Chondrocyte (in vitro differentiated cells): ENCODE data around the gene SETSIP. TPM values are rescaled to one million over a fixed set of nuclear protein-coding genes. Genes with fewer than 3 reads are reported as not detected.
A peak's percentile ranks its signal among the peaks of the same experiment; 100 is the strongest.
"Not testable (repeated sequence)": the region's sequence is repeated elsewhere in the genome, so short reads cannot be mapped to it uniquely, and the experiment has no call there.

Source experiments
- DNase-seq: peaks from one replicate; pipeline ENCODE4 v3.0.0; 2021; ENCODE audit warnings: mixed read lengths, low spot score
- H3K27ac Mint-ChIP-seq: one replicate; pipeline ENCODE4 v1.8.0; 2021; ENCODE audit warnings: mild to moderate bottlenecking, moderate library complexity, mixed read lengths; ENCODE audit not compliant: unreplicated experiment
- H3K27me3 Mint-ChIP-seq: 2 replicates; pipeline ENCODE4 v1.8.0; 2021; ENCODE audit warnings: low read depth, mixed read lengths
- H3K36me3 Mint-ChIP-seq: 2 replicates; pipeline ENCODE4 v1.8.0; 2021; ENCODE audit warnings: low read depth, mixed read lengths
- H3K4me1 Mint-ChIP-seq: 2 replicates; pipeline ENCODE4 v1.8.0; 2021; ENCODE audit warnings: low read depth, mild to moderate bottlenecking, mixed read lengths
- H3K4me3 Mint-ChIP-seq: one replicate; pipeline ENCODE4 v1.8.0; 2021; ENCODE audit warnings: mild to moderate bottlenecking, moderate library complexity, mixed read lengths; ENCODE audit not compliant: unreplicated experiment
- H3K9me3 Mint-ChIP-seq: 2 replicates; pipeline ENCODE4 v1.8.0; 2021; ENCODE audit warnings: low read depth, mixed read lengths
- total RNA-seq: library from RNA; stranded (reverse); gene quantifications from 3 replicates; pipeline ENCODE4 v1.2.1, GENCODE V29; 2021
- TF ChIP-seq, protein P1 (sequence below): fragments of 200-600 bp; sonication (generic); IDR thresholded peaks from 2 replicates; pipeline ENCODE4 v1.5.0; 2021; ENCODE audit warnings: antibody characterized with exemption, mild to moderate bottlenecking, moderate library complexity

The SETSIP gene
- total RNA-seq, 1 donor from 2014 or later: not detected

DNA sequence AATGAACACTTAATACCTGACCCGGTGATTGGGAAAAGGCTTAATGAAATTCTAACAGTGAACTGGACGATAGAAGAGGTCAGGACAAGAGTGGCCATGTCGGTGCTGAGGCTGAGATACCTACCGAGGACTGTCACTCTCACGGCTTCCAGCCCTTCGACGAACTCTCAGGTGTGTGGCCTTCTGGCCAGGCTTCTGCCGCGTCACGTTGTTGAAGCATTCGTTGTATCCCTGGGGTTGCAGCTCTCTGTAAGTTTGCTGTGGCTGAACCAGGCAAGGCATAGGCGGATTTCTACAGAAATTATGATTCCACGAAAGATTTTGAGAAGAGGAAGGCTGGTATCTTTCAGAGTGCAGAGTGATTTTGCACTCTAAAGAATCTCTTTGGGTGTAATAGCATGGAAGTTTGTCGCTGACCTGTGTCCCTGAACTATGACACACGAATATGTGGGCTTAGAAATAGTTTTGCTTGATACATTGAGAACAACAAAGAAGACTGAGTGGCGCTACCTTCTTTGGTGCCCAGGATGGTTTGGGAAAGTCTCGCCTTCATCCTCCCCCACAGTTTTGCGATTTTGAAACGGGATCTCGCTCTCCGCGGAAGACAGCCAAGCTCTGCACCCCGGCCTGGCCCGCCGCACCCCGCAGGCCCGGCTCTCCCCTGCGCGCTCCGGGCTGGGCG, 45.8 kb downstream of the SETSIP start:
- no peaks in the 10 kb centered on the region for H3K27me3 Mint-ChIP-seq
- TF ChIP-seq, protein P1, sequence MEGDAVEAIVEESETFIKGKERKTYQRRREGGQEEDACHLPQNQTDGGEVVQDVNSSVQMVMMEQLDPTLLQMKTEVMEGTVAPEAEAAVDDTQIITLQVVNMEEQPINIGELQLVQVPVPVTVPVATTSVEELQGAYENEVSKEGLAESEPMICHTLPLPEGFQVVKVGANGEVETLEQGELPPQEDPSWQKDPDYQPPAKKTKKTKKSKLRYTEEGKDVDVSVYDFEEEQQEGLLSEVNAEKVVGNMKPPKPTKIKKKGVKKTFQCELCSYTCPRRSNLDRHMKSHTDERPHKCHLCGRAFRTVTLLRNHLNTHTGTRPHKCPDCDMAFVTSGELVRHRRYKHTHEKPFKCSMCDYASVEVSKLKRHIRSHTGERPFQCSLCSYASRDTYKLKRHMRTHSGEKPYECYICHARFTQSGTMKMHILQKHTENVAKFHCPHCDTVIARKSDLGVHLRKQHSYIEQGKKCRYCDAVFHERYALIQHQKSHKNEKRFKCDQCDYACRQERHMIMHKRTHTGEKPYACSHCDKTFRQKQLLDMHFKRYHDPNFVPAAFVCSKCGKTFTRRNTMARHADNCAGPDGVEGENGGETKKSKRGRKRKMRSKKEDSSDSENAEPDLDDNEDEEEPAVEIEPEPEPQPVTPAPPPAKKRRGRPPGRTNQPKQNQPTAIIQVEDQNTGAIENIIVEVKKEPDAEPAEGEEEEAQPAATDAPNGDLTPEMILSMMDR: no peak
- H3K9me3 Mint-ChIP-seq: no peaks in the 10 kb centered on the region
- peak overlapping the region; percentile 66 for H3K4me3 Mint-ChIP-seq
- DNase-seq: no peak
- peaks cover 12% of the 10 kb centered on the region for H3K4me1 Mint-ChIP-seq
- no peak overlapping the region for H3K27ac Mint-ChIP-seq
- no peaks in the 10 kb centered on the region for H3K36me3 Mint-ChIP-seq

DNA sequence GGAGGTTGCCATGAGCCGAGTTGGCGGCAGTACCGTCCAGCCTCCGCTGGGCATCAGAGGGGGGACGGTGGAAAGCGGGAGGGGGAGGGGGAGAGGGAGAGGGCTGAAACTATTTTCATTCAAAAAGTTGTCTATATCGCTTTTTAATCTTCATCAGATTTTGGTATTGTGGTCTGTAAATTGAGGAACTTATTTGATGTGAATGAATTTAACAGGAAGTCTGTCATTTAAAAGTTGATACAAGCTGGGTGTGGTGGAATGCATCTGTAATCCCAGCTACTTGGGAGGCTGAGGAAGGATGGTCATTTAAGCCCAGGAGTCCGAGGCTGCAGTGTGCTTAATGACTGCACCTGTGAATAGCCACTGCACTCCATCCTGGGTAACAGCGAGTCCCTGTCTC, 48.4 kb downstream of the SETSIP start:
- Mint-ChIP-seq H3K27ac (no peak overlapping the region), H3K27me3 (no peaks in the 10 kb centered on the region), H3K4me1 (peaks cover 12% of the 10 kb centered on the region), H3K4me3 (no peak overlapping the region), H3K36me3 (no peaks in the 10 kb centered on the region), H3K9me3 (peaks cover 11% of the 10 kb centered on the region)
- TF ChIP-seq, protein P1: no peak
- no peak for DNase-seq

DNA sequence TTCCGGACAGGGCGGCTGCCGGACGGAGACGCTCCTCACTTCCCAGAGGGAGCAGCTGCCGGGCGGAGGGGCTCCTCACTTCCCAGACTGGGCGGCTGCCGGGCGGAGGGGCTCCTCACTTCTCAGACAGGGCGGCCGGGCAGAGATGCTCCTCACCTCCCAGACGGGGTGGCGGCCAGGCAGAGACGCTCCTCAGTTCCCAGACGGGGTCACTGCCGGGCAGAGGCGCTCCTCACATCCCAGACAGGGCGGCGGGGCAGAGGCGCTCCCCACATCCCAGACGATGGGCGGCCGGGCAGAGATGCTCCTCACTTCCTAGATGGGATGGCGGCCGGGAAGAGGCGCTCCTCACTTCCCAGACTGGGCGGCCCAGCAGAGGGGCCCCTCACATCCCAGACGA, 49.2 kb downstream of the SETSIP start:
- H3K27ac Mint-ChIP-seq, DNase-seq, H3K36me3 Mint-ChIP-seq, H3K27me3 Mint-ChIP-seq, H3K4me3 Mint-ChIP-seq: not testable (repeated sequence)
- Mint-ChIP-seq H3K4me1 (peaks cover 12% of the 10 kb centered on the region), H3K9me3 (peaks cover 17% of the 10 kb centered on the region)

Other genes starting within 250 kb of the SETSIP start
- gene TGFBR3, start 189.3 kb downstream of the SETSIP start, total RNA-seq: 0.80 to 2.8 TPM (median 1.4 TPM) in 3 replicates
- gene BRDT, start 126.0 kb downstream of the SETSIP start, total RNA-seq: not detected in 3 replicates
- gene EPHX4, start 45.4 kb downstream of the SETSIP start, total RNA-seq: 0.41 to 0.45 TPM in 2 of 3 replicates, not detected in the other
- gene BTBD8, start 4.9 kb upstream of the SETSIP start, total RNA-seq: 2.3 to 2.6 TPM (median 2.5 TPM) in 3 replicates
- gene C1orf146, start 142.5 kb upstream of the SETSIP start, total RNA-seq: not detected in 3 replicates
- gene GLMN, start 223.6 kb upstream of the SETSIP start, total RNA-seq: 6.9 to 12.4 TPM (median 8.0 TPM) in 3 replicates
- gene RPAP2, start 223.6 kb upstream of the SETSIP start, total RNA-seq: 24.5 to 30.5 TPM (median 25.3 TPM) in 3 replicates